Gastroesophageal sphincter (tissue), 3 donors: ENCODE data around the gene JMJD4.

Source experiments
- POLR2AphosphoS5 ChIP-seq: sonication (generic); formaldehyde crosslinking; IDR thresholded peaks from one replicate; pipeline ENCODE4 v1.6.1; 2017; ENCODE audit warnings: antibody characterized with exemption
- TF ChIP-seq, protein P1 (sequence below), 4 experiments: fragments of 200-600 bp in 2 of 4; fragments of 450-650 bp in 2 of 4; sonication (generic) in 1 of 4; IDR thresholded peaks; one replicate each; pipeline ENCODE4 v1.5.1; 2017 to 2019; ENCODE audit warnings: antibody characterized with exemption in 4 of 4, mild to moderate bottlenecking in 2 of 4, moderate library complexity in 2 of 4

DNA sequence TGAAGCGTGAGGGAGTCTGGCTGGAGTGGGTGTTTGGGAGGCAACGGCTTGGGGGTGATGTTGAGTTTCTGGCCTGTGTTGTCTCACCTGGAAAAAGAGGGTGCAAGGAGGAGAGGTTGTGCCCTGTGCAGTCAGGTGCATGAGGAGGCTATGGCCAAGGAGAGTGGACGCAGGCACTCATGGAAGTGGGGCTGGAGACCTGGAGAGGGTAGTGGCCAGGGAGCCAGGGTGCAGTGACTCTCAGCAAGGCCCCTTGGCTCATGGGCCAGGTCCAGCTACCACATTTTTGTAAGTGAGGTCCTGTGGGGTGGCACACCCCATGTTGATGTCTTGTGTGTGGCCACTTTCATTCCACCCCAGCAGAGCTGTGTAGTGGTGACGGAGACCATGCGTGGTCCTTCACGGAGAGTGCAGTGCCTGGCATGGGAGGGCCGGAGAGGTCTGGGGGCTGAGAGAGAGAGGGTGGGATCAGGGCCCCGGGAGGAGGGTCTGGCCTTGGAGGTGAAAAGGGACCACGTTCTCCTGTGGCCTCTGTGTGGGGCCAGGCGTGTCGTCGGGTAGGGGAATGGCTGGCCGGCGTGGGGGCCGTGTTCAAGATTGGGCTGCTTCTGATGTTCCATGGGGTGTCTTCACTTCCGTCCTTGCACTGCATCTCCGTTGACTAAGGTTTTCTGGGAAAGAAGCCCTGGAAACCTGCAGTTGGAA is 6.2 kb upstream of the JMJD4 start:
- TF ChIP-seq, protein P1, sequence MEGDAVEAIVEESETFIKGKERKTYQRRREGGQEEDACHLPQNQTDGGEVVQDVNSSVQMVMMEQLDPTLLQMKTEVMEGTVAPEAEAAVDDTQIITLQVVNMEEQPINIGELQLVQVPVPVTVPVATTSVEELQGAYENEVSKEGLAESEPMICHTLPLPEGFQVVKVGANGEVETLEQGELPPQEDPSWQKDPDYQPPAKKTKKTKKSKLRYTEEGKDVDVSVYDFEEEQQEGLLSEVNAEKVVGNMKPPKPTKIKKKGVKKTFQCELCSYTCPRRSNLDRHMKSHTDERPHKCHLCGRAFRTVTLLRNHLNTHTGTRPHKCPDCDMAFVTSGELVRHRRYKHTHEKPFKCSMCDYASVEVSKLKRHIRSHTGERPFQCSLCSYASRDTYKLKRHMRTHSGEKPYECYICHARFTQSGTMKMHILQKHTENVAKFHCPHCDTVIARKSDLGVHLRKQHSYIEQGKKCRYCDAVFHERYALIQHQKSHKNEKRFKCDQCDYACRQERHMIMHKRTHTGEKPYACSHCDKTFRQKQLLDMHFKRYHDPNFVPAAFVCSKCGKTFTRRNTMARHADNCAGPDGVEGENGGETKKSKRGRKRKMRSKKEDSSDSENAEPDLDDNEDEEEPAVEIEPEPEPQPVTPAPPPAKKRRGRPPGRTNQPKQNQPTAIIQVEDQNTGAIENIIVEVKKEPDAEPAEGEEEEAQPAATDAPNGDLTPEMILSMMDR (IDR thresholded peaks at IDR 0.05) = no peak
- TF ChIP-seq POLR2AphosphoS5 = no peak
